GM20431 (cell line): ENCODE results near the gene PRKD1.
"Not testable (repeated sequence)": the region's sequence is repeated elsewhere in the genome, so short reads cannot be mapped to it uniquely, and the experiment has no call there.

Source experiments
- in situ Hi-C: fragments of 300-500 bp; cut with MseI, MboI; formaldehyde crosslinking; loops from one replicate; pipeline ENCODE4 v1.15.0; 2020; ENCODE audit warnings: low sequenced_read_pairs; ENCODE audit not compliant: unreplicated experiment

PRKD1 gene

GRCh38 chr14:29754134-29754533, 173.5 kb downstream of the PRKD1 start:
- in situ Hi-C loops = no loop called here

- in situ Hi-C loops = no loop called here
Measured at GRCh38 chr14:29752221-29752923, 175.3 kb downstream of the PRKD1 start.

- in situ Hi-C loops = no loop called here
Measured at GRCh38 chr14:29749829-29750228, 177.8 kb downstream of the PRKD1 start.

GRCh38 chr14:29749327-29749726, 178.3 kb downstream of the PRKD1 start:
- in situ Hi-C loops = no loop called here

GRCh38 chr14:29745863-29746262, 181.8 kb downstream of the PRKD1 start:
- in situ Hi-C loops = no loop called here

GRCh38 chr14:29743531-29743930, 184.1 kb downstream of the PRKD1 start:
- in situ Hi-C loops = no loop called here

- in situ Hi-C loops = no loop called here
Measured at GRCh38 chr14:29741909-29742401, 185.7 kb downstream of the PRKD1 start.

GRCh38 chr14:29740491-29740890, 187.2 kb downstream of the PRKD1 start:
- in situ Hi-C loops = no loop called here

- in situ Hi-C loops = no loop called here
Measured at GRCh38 chr14:29738950-29739349, 188.7 kb downstream of the PRKD1 start.

GRCh38 chr14:29738056-29738455, 189.6 kb downstream of the PRKD1 start:
- in situ Hi-C loops = no loop called here

GRCh38 chr14:29735459-29735858, 192.2 kb downstream of the PRKD1 start:
- in situ Hi-C loops = no loop called here

- in situ Hi-C loops = no loop called here
Measured at GRCh38 chr14:29734732-29735131, 192.9 kb downstream of the PRKD1 start.

GRCh38 chr14:29726560-29727331, 200.9 kb downstream of the PRKD1 start:
- in situ Hi-C loops = not testable (repeated sequence)

- in situ Hi-C loops = no loop called here
Measured at GRCh38 chr14:29724991-29725390, 202.7 kb downstream of the PRKD1 start.

GRCh38 chr14:29722831-29723230, 204.8 kb downstream of the PRKD1 start:
- in situ Hi-C loops = no loop called here

- in situ Hi-C loops = no loop called here
Measured at GRCh38 chr14:29721586-29721985, 206.1 kb downstream of the PRKD1 start.

GRCh38 chr14:29717901-29718300, 209.7 kb downstream of the PRKD1 start:
- in situ Hi-C loops = no loop called here

- in situ Hi-C loops = no loop called here
Measured at GRCh38 chr14:29716150-29716549, 211.5 kb downstream of the PRKD1 start.

- in situ Hi-C loops = no loop called here
Measured at GRCh38 chr14:29712601-29713000, 215.0 kb downstream of the PRKD1 start.

- in situ Hi-C loops = no loop called here
Measured at GRCh38 chr14:29710015-29710414, 217.6 kb downstream of the PRKD1 start.

- in situ Hi-C loops = no loop called here
Measured at GRCh38 chr14:29709490-29709889, 218.2 kb downstream of the PRKD1 start.
